Astrocyte (in vitro differentiated cells and primary cell): ENCODE data around the gene OR10C1. TPM values are rescaled to one million over a fixed set of nuclear protein-coding genes. Genes with fewer than 3 reads are reported as not detected.
A peak's percentile ranks its signal among the peaks of the same experiment; 100 is the strongest.

Source experiments
- DNase-seq: peaks from one replicate; pipeline ENCODE4 v3.0.0-alpha.2; 2010; ENCODE audit warnings: low read depth
- FAIRE-seq: peaks from 2 replicates; lab custom pipeline; 2011; peaks lifted over from hg19 to GRCh38; lab: Jason Lieb, UNC
- H2AFZ ChIP-seq: 2 replicates; pipeline ENCODE4 v1.6.0; 2012; ENCODE audit warnings: low read depth, low read length, inconsistent platforms
- H3K27ac ChIP-seq: 2 replicates; pipeline ENCODE4 v1.5.1; 2011; ENCODE audit warnings: low read depth, low read length, inconsistent platforms
- H3K27me3 ChIP-seq: 2 replicates; pipeline ENCODE4 v1.6.0; 2011; ENCODE audit warnings: low read length, inconsistent platforms; ENCODE audit not compliant: insufficient read depth
- H3K36me3 ChIP-seq: 2 replicates; pipeline ENCODE4 v1.5.1; 2011; ENCODE audit warnings: low read length, inconsistent platforms; ENCODE audit not compliant: insufficient read depth
- H3K4me1 ChIP-seq: 2 replicates; pipeline ENCODE4 v1.5.1; 2011; ENCODE audit warnings: low read length, inconsistent platforms; ENCODE audit not compliant: insufficient read depth
- H3K4me2 ChIP-seq: 2 replicates; pipeline ENCODE4 v1.6.0; 2012; ENCODE audit warnings: low read length, inconsistent platforms
- H3K4me3 ChIP-seq: 2 replicates; pipeline ENCODE4 v1.5.1; 2011; ENCODE audit warnings: low read depth, mild to moderate bottlenecking, low read length, inconsistent platforms; ENCODE audit not compliant: insufficient read depth
- H3K79me2 ChIP-seq: 2 replicates; pipeline ENCODE4 v1.6.0; 2012; ENCODE audit warnings: mild to moderate bottlenecking, low read length, inconsistent platforms; ENCODE audit not compliant: insufficient read depth
- H3K9ac ChIP-seq: 2 replicates; pipeline ENCODE4 v1.6.0; 2012; ENCODE audit warnings: mild to moderate bottlenecking, low read length, inconsistent platforms
- H3K9me3 ChIP-seq: 2 replicates; pipeline ENCODE4 v1.5.1; 2012; ENCODE audit warnings: low read depth, mild to moderate bottlenecking, low read length, inconsistent platforms; ENCODE audit not compliant: insufficient read depth
- H4K20me1 ChIP-seq: 2 replicates; pipeline ENCODE4 v1.6.0; 2012; ENCODE audit warnings: low read length, inconsistent platforms; ENCODE audit not compliant: insufficient read depth
- H3K27ac Mint-ChIP-seq: one replicate; pipeline ENCODE4 v1.8.0; 2021; ENCODE audit warnings: mild to moderate bottlenecking, mixed read lengths; ENCODE audit not compliant: unreplicated experiment
- H3K27me3 Mint-ChIP-seq: one replicate; pipeline ENCODE4 v1.8.0; 2021; ENCODE audit warnings: low read depth, mixed read lengths; ENCODE audit not compliant: unreplicated experiment
- H3K36me3 Mint-ChIP-seq: one replicate; pipeline ENCODE4 v1.8.0; 2021; ENCODE audit warnings: low read depth, mixed read lengths; ENCODE audit not compliant: unreplicated experiment
- H3K4me1 Mint-ChIP-seq: one replicate; pipeline ENCODE4 v1.8.0; 2021; ENCODE audit warnings: low read depth, mixed read lengths; ENCODE audit not compliant: unreplicated experiment
- H3K4me3 Mint-ChIP-seq: one replicate; pipeline ENCODE4 v1.8.0; 2021; ENCODE audit warnings: mild to moderate bottlenecking, moderate library complexity, mixed read lengths; ENCODE audit not compliant: unreplicated experiment
- H3K9me3 Mint-ChIP-seq: one replicate; pipeline ENCODE4 v1.8.0; 2021; ENCODE audit warnings: mild to moderate bottlenecking, mixed read lengths; ENCODE audit not compliant: unreplicated experiment
- CTCF ChIP-seq: IDR thresholded peaks from 2 replicates; pipeline ENCODE4 v1.5.1; 2011; ENCODE audit warnings: low read depth, mild to moderate bottlenecking, inconsistent platforms, low read length, moderate library complexity; ENCODE audit not compliant: insufficient read depth
- EZH2 ChIP-seq: IDR thresholded peaks from 2 replicates; pipeline ENCODE4 v1.6.1; 2012; ENCODE audit warnings: mild to moderate bottlenecking, low read length, inconsistent platforms; ENCODE audit not compliant: insufficient read depth
- total RNA-seq: library from RNA; stranded (reverse); gene quantifications from 2 replicates; pipeline ENCODE4 v1.2.1, GENCODE V29; 2021

OR10C1 gene
- total RNA-seq, 1 donor from 2014 or later: not detected

GRCh38 chr6:29447670-29448069 is 8.6 kb downstream of the OR10C1 start:
- Histone ChIP-seq H4K20me1 (no peaks in the 10 kb centered on the region), H3K27ac (no peak overlapping the region), H3K9ac (no peak overlapping the region), H3K36me3 (no peaks in the 10 kb centered on the region), H3K4me2 (no peak overlapping the region), H3K9me3 (no peaks in the 10 kb centered on the region), H3K4me1 (peaks cover 2% of the 10 kb centered on the region), H3K4me3 (no peak overlapping the region), H3K27me3 (no peaks in the 10 kb centered on the region), H3K79me2 (no peaks in the 10 kb centered on the region), H2AFZ (no peak overlapping the region)
- H3K9me3 Mint-ChIP-seq: peaks cover 9% of the 10 kb centered on the region
- H3K4me3 Mint-ChIP-seq: peak overlapping the region; percentile 42
- H3K36me3 Mint-ChIP-seq: peaks cover 3% of the 10 kb centered on the region
- peak overlapping the region; percentile 92 for H3K27ac Mint-ChIP-seq
- peaks cover 43% of the 10 kb centered on the region for H3K4me1 Mint-ChIP-seq
- TF ChIP-seq EZH2 (no peak), CTCF (no peak)
- no peak for DNase-seq
- H3K27me3 Mint-ChIP-seq: no peaks in the 10 kb centered on the region
- FAIRE-seq: no peak

- H3K4me1 ChIP-seq: peaks cover 2% of the 10 kb centered on the region
- Mint-ChIP-seq H3K36me3 (peaks cover 3% of the 10 kb centered on the region), H3K4me3 (no peak overlapping the region), H3K4me1 (peaks cover 34% of the 10 kb centered on the region), H3K27ac (peak overlapping the region; percentile 98), H3K27me3 (no peaks in the 10 kb centered on the region), H3K9me3 (peaks cover 6% of the 10 kb centered on the region)
- no peaks in the 10 kb centered on the region for H3K36me3 ChIP-seq
- no peaks in the 10 kb centered on the region for H3K79me2 ChIP-seq
- TF ChIP-seq CTCF (no peak), EZH2 (no peak)
- H4K20me1 ChIP-seq: no peaks in the 10 kb centered on the region
- FAIRE-seq (peak; percentile 13), DNase-seq (no peak)
- H3K27ac ChIP-seq: peak overlapping the region; percentile 32
- H3K9ac ChIP-seq: no peak overlapping the region
- H3K27me3 ChIP-seq: no peaks in the 10 kb centered on the region
- H3K9me3 ChIP-seq: no peaks in the 10 kb centered on the region
- H2AFZ ChIP-seq: no peak overlapping the region
- no peak overlapping the region for H3K4me2 ChIP-seq
- no peak overlapping the region for H3K4me3 ChIP-seq
These were observed 12.5 kb downstream of the OR10C1 start for GRCh38 chr6:29451471-29452193.

GRCh38 chr6:29456971-29457370 is 17.9 kb downstream of the OR10C1 start, which contains the start of the genes OR11A1 and OR2H1:
Gene OR11A1, minus strand, starts transcription at chr6:29457071. Its CDS starts 29,430 bp downstream, at chr6:29427641.
Gene OR2H1, plus strand, starts transcription at chr6:29457155. Its CDS starts 4,615 bp downstream, at chr6:29461770.
- DNase-seq: no peak
- Mint-ChIP-seq H3K4me1 (no peaks in the 10 kb centered on the region), H3K4me3 (no peak within 1 kb of the TSS), H3K27ac (no peak within 1 kb of the TSS), H3K9me3 (peaks cover 2% of the 10 kb centered on the region), H3K27me3 (peaks cover 7% of the 10 kb centered on the region), H3K36me3 (no peaks in the 10 kb centered on the region)
- H3K36me3 ChIP-seq: no peaks in the 10 kb centered on the region
- no peak within 1 kb of the TSS for H3K4me3 ChIP-seq
- H3K27me3 ChIP-seq: no peaks in the 10 kb centered on the region
- H2AFZ ChIP-seq: no peak within 1 kb of the TSS
- H3K4me2 ChIP-seq: no peak within 1 kb of the TSS
- H3K9me3 ChIP-seq: no peaks in the 10 kb centered on the region
- no peak within 1 kb of the TSS for H3K9ac ChIP-seq
- FAIRE-seq: no peak
- no peaks in the 10 kb centered on the region for H3K79me2 ChIP-seq
- H3K4me1 ChIP-seq: no peaks in the 10 kb centered on the region
- no peaks in the 10 kb centered on the region for H4K20me1 ChIP-seq
- TF ChIP-seq CTCF (no peak), EZH2 (no peak)
- no peak within 1 kb of the TSS for H3K27ac ChIP-seq
